Neural cell (in vitro differentiated cells): ENCODE results near the gene CRYBB2.

Experiments
- TF ChIP-seq, protein P1 (sequence below): fragments of 450-650 bp; IDR thresholded peaks from 2 replicates; pipeline ENCODE4 v1.5.1; 2014; ENCODE audit warnings: antibody characterized with exemption, mild to moderate bottlenecking, moderate library complexity; ENCODE audit not compliant: poor library complexity, severe bottlenecking
- TF ChIP-seq, protein P2 (sequence below): IDR thresholded peaks from 2 replicates; pipeline ENCODE4 v1.6.1; 2012; ENCODE audit warnings: borderline replicate concordance

DNA sequence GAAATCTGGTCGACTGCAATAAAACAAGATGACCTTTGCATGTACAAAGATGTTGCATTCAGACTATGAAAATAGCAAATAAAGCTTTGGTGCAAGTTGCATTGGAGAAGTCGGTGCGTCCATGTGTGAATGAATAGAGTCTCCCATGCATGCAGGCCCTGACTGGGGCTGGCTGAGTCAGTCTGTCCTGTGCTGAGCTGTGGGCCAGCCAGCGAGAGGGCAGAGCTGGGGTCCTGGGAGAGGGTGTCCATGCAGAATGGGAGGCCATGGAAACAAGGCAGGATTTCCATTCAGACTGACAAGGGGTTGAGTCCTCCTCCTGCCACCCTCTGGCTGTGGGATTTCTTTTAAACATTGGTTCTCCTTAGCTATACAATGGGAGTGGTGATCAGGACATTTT lies 22.1 kb upstream of the CRYBB2 start:
- TF ChIP-seq, protein P1, sequence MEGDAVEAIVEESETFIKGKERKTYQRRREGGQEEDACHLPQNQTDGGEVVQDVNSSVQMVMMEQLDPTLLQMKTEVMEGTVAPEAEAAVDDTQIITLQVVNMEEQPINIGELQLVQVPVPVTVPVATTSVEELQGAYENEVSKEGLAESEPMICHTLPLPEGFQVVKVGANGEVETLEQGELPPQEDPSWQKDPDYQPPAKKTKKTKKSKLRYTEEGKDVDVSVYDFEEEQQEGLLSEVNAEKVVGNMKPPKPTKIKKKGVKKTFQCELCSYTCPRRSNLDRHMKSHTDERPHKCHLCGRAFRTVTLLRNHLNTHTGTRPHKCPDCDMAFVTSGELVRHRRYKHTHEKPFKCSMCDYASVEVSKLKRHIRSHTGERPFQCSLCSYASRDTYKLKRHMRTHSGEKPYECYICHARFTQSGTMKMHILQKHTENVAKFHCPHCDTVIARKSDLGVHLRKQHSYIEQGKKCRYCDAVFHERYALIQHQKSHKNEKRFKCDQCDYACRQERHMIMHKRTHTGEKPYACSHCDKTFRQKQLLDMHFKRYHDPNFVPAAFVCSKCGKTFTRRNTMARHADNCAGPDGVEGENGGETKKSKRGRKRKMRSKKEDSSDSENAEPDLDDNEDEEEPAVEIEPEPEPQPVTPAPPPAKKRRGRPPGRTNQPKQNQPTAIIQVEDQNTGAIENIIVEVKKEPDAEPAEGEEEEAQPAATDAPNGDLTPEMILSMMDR = no peak
- TF ChIP-seq, protein P2, sequence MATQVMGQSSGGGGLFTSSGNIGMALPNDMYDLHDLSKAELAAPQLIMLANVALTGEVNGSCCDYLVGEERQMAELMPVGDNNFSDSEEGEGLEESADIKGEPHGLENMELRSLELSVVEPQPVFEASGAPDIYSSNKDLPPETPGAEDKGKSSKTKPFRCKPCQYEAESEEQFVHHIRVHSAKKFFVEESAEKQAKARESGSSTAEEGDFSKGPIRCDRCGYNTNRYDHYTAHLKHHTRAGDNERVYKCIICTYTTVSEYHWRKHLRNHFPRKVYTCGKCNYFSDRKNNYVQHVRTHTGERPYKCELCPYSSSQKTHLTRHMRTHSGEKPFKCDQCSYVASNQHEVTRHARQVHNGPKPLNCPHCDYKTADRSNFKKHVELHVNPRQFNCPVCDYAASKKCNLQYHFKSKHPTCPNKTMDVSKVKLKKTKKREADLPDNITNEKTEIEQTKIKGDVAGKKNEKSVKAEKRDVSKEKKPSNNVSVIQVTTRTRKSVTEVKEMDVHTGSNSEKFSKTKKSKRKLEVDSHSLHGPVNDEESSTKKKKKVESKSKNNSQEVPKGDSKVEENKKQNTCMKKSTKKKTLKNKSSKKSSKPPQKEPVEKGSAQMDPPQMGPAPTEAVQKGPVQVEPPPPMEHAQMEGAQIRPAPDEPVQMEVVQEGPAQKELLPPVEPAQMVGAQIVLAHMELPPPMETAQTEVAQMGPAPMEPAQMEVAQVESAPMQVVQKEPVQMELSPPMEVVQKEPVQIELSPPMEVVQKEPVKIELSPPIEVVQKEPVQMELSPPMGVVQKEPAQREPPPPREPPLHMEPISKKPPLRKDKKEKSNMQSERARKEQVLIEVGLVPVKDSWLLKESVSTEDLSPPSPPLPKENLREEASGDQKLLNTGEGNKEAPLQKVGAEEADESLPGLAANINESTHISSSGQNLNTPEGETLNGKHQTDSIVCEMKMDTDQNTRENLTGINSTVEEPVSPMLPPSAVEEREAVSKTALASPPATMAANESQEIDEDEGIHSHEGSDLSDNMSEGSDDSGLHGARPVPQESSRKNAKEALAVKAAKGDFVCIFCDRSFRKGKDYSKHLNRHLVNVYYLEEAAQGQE = no peak
